Mammary epithelial cell (primary cell): ENCODE results near the gene ARID1B.

ENCODE experiments used
- CTCF ChIP-seq, 2 donors: IDR thresholded peaks in 1 of 2; conservative IDR thresholded peaks in 1 of 2; 2 replicates each; pipeline ENCODE4 v1.5.1; 2011 to 2012; ENCODE audit warnings: inconsistent platforms in 2 of 2, low read length in 2 of 2, mild to moderate bottlenecking in 2 of 2, control low read depth in 1 of 2, low read depth in 1 of 2; ENCODE audit not compliant: insufficient read depth in 1 of 2; ENCODE audit errors: extremely low read depth in 1 of 2
- EZH2 ChIP-seq: IDR thresholded peaks from 2 replicates; pipeline ENCODE4 v1.6.1; 2012; ENCODE audit warnings: low read length, inconsistent platforms, borderline replicate concordance

GRCh38 chr6:157200611-157201010, 423.4 kb downstream of the ARID1B start:
- TF ChIP-seq CTCF (conservative IDR thresholded peaks at IDR 0.05 in 1 of 2, IDR thresholded peaks at IDR 0.05 in 1 of 2; ENCODE audit: extremely low read depth in 1 of 2, insufficient read depth in 1 of 2, low read depth in 1 of 2, low read length in 2 of 2), result no peak
- no peak for TF ChIP-seq EZH2
